Gastrocnemius medialis (tissue), 4 donors: ENCODE data around the gene TCTN2. TPM values are rescaled to one million over a fixed set of nuclear protein-coding genes. Genes with fewer than 3 reads are reported as not detected.

ENCODE experiments used
- ATAC-seq, 2 donors: fragments of 150-250 bp; one replicate each; pipeline ENCODE4 v1.9.1; 2016
- DNase-seq, 2 donors: peaks; one replicate each; pipeline ENCODE4 v3.0.0-alpha.2; 2019
- H3K27ac ChIP-seq, 4 donors: fragments of 200-600 bp; sonication (generic); 1 replicate in 1 of 4; 2 replicates in 3 of 4; pipeline ENCODE4 v1.5.1; 2016 to 2018; ENCODE audit warnings: mild to moderate bottlenecking in 2 of 4, moderate library complexity in 1 of 4
- H3K27me3 ChIP-seq, 3 donors: fragments of 200-600 bp; sonication (generic) in 2 of 3; 1 replicate in 1 of 3; 2 replicates in 2 of 3; pipeline versions ENCODE4 v1.5.1 to v1.6.0; 2016 to 2019; ENCODE audit warnings: mild to moderate bottlenecking in 1 of 3, moderate library complexity in 1 of 3
- H3K36me3 ChIP-seq, 2 donors: fragments of 200-600 bp; sonication (generic) in 1 of 2; one replicate each; pipeline ENCODE4 v1.5.1; 2017 to 2018
- H3K4me1 ChIP-seq, 2 donors: fragments of 200-600 bp; sonication (generic) in 1 of 2; one replicate each; pipeline ENCODE4 v1.5.1; 2016 to 2017; ENCODE audit warnings: mild to moderate bottlenecking in 2 of 2
- H3K4me3 ChIP-seq, 4 donors: fragments of 200-600 bp; sonication (generic) in 3 of 4; 1 replicate in 1 of 4; 2 replicates in 3 of 4; pipeline ENCODE4 v1.5.1; 2016 to 2019; ENCODE audit warnings: mild to moderate bottlenecking in 2 of 4
- H3K9me3 ChIP-seq, 3 donors: fragments of 200-600 bp; sonication (generic) in 2 of 3; 1 replicate in 1 of 3; 2 replicates in 2 of 3; pipeline ENCODE4 v1.5.1; 2016 to 2019
- CTCF ChIP-seq, 5 experiments: fragments of 450-650 bp in 3 of 5; fragments of 200-600 bp in 2 of 5; sonication (generic) in 2 of 5; IDR thresholded peaks in 4 of 5; conservative IDR thresholded peaks in 1 of 5; 1 replicate in 4 of 5; 2 replicates in 1 of 5; pipeline ENCODE4 v1.5.1; 2016 to 2019; ENCODE audit warnings: antibody characterized with exemption in 5 of 5, mild to moderate bottlenecking in 3 of 5, moderate library complexity in 3 of 5
- POLR2A ChIP-seq, 2 donors: fragments of 450-650 bp; IDR thresholded peaks; one replicate each; pipeline ENCODE4 v1.6.1; 2017; ENCODE audit warnings: antibody characterized with exemption in 2 of 2, mild to moderate bottlenecking in 2 of 2, moderate library complexity in 2 of 2
- in situ Hi-C, 4 donors: fragments of 200-750 bp; cut with MboI; loops; one replicate each; pipeline versions ENCODE4 v1.15.0 to v1.8.0; 2017; ENCODE audit warnings: low sequenced_read_pairs in 4 of 4
- intact Hi-C: fragments of 100-400 bp; cut with DNase I; formaldehyde crosslinking; loops from one replicate; pipeline ENCODE4 v1.15.1; 2023; ENCODE audit warnings: low total_unique reads
- total RNA-seq, 4 donors: library from RNA; depleted of rRNA; stranded (reverse); fragments of >200 nt; gene quantifications; one replicate each; pipeline versions ENCODE4 v1.1.0 to v1.2.3, GENCODE V29; 2016

Gene TCTN2
- total RNA-seq, 4 donors from 2014 or later = 1.2 to 5.0 (median 1.6) TPM

GRCh38 chr12:123676616-123677320, 5.9 kb downstream of the TCTN2 start:
- no peak for ATAC-seq
- intact Hi-C loops (no loop called here), in situ Hi-C loops (no loop called here)
- H3K9me3 ChIP-seq = no peaks in the 10 kb centered on the region
- TF ChIP-seq CTCF (IDR thresholded peaks at IDR 0.05 in 4 of 5, conservative IDR thresholded peaks at IDR 0.05 in 1 of 5) (no peak), POLR2A (IDR thresholded peaks at IDR 0.05) (no peak)
- no peak overlapping the region for H3K27ac ChIP-seq
- H3K4me3 ChIP-seq = no peak overlapping the region
- peaks cover 0 to 10% of the 10 kb centered on the region in 2 donors for H3K36me3 ChIP-seq
- H3K27me3 ChIP-seq = no peaks in the 10 kb centered on the region
- peaks cover 2% of the 10 kb centered on the region in 2 donors for H3K4me1 ChIP-seq
- no peak for DNase-seq

- H3K9me3 ChIP-seq = no peaks in the 10 kb centered on the region
- no peak overlapping the region for H3K4me3 ChIP-seq
- DNase-seq = no peak
- peaks cover 0 to 10% of the 10 kb centered on the region in 2 donors for H3K36me3 ChIP-seq
- ATAC-seq = no peak
- H3K27me3 ChIP-seq = no peaks in the 10 kb centered on the region
- H3K4me1 ChIP-seq = no peaks in the 10 kb centered on the region
- no peak overlapping the region for H3K27ac ChIP-seq
- in situ Hi-C loops (no loop called here), intact Hi-C loops (no loop called here)
- TF ChIP-seq CTCF (IDR thresholded peaks at IDR 0.05 in 4 of 5, conservative IDR thresholded peaks at IDR 0.05 in 1 of 5) (no peak), POLR2A (IDR thresholded peaks at IDR 0.05) (no peak)
Observed at GRCh38 chr12:123678981-123679380, 8.1 kb downstream of the TCTN2 start.

GRCh38 chr12:123681605-123682004, 10.7 kb downstream of the TCTN2 start:
- no peaks in the 10 kb centered on the region for H3K9me3 ChIP-seq
- H3K36me3 ChIP-seq = peaks cover 0 to 10% of the 10 kb centered on the region in 2 donors
- H3K4me1 ChIP-seq = no peaks in the 10 kb centered on the region
- no peaks in the 10 kb centered on the region for H3K27me3 ChIP-seq
- H3K4me3 ChIP-seq = no peak overlapping the region
- DNase-seq = no peak
- intact Hi-C loops = no loop called here
- TF ChIP-seq POLR2A (IDR thresholded peaks at IDR 0.05) (no peak), CTCF (IDR thresholded peaks at IDR 0.05 in 4 of 5, conservative IDR thresholded peaks at IDR 0.05 in 1 of 5) (no peak)
- in situ Hi-C loops = no loop called here
- no peak for ATAC-seq
- no peak overlapping the region for H3K27ac ChIP-seq

- DNase-seq (no peak), ATAC-seq (no peak)
- H3K27ac ChIP-seq = no peak overlapping the region
- in situ Hi-C loops (no loop called here), intact Hi-C loops (no loop called here)
- H3K4me1 ChIP-seq = no peaks in the 10 kb centered on the region
- H3K4me3 ChIP-seq = no peak overlapping the region
- peaks cover 0 to 10% of the 10 kb centered on the region in 2 donors for H3K36me3 ChIP-seq
- no peaks in the 10 kb centered on the region for H3K9me3 ChIP-seq
- H3K27me3 ChIP-seq = no peaks in the 10 kb centered on the region
- TF ChIP-seq CTCF (IDR thresholded peaks at IDR 0.05 in 4 of 5, conservative IDR thresholded peaks at IDR 0.05 in 1 of 5) (no peak), POLR2A (IDR thresholded peaks at IDR 0.05) (no peak)
Observed at GRCh38 chr12:123683964-123684363, 13.1 kb downstream of the TCTN2 start.
